Activated CD4-positive, alpha-beta T cell treated with anti-CD3 and anti-CD28 coated beads for 1 hour (primary cell): ENCODE results near the gene PSMB3.
A peak's percentile ranks its signal among the peaks of the same experiment; 100 is the strongest.
"Not testable (repeated sequence)": the region's sequence is repeated elsewhere in the genome, so short reads cannot be mapped to it uniquely, and the experiment has no call there.

ENCODE experiments used
- DNase-seq: peaks from one replicate; pipeline ENCODE4 v3.0.0-alpha.2; 2020

Gene PSMB3

DNA sequence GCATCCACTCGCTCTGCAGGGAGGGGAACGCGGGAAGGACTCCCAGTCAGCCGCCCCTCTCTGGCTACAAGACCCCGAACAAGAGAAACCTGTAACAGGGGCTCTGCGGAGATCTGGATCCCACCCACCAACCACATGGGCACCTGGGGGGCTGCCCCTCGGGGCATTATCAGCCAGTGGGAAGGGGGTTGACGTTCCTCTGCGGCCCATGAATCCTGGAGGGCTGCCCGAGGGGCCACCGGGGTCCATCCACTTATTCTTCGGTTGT is 2.6 kb upstream of the PSMB3 start:
- no peak for DNase-seq

DNA sequence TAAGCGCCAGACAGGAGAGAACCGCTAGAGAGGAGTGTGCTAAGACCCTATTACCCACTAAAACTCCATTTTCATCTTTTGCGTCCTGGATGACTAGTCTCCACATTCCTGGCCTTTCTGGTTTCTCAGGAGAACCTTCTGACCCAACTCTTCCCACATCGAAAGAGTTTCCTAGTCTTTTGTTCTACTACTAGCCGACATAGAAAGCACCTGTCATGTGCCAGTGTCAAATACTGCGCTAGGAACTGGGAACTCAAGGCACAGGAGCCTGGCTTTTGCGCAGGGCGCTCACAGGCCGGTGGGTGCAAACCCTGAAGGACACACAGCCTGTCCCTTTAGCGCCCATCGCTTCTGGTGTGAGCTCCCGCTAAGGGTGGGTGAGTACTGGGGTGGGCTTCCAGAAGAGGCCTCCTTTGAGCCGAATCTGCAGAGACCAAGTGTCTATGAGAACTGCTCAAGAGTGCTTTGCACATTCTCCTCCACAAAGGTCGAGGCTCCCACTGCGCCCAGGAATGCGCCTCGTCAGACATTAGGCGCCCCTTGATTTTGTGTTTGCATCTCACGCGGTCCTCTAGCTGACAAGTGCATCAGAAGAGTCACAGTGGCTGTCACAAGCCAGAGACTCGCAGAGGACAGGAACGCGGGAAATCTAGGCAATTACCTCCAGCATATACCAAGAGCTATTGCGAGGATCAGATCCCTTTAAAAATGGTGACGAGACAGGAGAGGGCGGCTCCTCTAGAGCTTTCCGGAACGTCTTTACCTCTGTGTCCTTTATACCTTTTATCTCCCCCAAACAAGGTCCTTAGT is 2.0 kb upstream of the PSMB3 start:
- no peak for DNase-seq

DNA sequence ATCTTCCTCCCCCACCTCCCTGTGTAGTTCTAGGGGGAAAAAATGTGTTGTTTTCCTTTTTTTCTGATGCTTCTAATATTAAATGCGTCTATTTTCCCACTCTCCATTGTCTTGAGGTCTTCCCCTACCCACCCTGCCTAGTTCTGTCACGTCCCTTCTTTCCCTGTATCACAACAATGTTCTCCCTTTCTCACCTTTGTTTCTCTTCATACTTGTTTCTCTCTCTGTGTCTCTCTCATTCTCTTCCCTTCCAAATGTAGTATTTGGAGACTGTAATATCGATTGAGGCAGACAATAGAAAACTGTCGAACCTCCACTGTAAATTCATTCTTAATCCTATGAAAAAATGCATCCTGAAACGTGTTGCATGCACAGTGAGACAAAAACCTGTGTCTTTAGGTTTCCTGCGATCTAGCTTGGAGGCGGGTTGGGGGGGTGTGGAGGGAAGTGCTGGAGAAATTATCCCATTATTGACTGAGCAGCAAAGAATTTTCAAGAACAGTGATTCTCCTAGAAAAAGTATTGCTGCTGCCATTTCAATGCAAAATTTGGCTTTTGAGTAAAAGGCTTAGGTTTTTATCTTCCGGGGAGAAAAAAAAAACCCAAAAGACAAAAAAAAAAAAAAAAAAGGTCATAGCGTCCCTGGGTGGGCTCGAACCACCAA is 1.3 kb upstream of the PSMB3 start:
- no peak for DNase-seq

DNA sequence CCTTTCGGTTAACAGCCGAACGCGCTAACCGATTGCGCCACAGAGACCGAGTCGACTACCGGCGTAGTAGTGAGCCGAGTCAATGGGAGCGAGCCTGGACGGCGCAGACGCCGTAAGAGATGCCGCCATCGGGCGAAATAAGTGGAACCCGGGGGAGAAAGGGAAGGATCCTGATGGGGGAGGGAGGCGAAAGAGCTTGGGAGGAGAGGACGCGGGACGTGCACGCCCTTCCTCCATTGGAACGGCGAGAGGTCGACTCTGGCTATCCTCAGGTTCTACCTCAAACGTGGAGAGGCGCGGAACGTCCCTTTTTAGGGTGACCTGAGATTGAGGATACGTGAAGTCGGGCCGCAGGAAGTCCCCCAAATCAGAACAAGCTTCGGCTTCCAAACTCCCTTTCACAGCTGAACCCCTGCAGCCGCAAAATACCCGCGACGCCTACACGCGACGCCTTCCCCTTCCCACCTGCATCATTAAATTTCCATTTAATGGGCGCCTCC is 683 bp upstream of the PSMB3 start:
- DNase-seq: peak; percentile 77

DNA sequence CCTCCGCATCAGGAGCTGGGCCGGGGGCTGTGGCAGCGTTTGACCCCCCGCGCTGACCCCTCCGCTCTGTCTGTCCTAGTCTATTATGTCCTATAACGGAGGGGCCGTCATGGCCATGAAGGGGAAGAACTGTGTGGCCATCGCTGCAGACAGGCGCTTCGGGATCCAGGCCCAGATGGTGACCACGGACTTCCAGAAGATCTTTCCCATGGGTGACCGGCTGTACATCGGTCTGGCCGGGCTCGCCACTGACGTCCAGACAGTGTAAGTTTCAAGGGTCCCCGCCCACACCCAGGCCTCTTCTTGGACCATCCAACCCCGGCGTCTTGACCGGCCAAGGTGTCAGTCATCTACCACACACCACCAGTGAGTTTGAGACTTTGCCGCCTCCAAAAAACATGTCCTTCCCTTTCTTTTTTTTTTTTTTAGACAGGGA is 548 bp downstream of the PSMB3 start:
- DNase-seq: no peak

DNA sequence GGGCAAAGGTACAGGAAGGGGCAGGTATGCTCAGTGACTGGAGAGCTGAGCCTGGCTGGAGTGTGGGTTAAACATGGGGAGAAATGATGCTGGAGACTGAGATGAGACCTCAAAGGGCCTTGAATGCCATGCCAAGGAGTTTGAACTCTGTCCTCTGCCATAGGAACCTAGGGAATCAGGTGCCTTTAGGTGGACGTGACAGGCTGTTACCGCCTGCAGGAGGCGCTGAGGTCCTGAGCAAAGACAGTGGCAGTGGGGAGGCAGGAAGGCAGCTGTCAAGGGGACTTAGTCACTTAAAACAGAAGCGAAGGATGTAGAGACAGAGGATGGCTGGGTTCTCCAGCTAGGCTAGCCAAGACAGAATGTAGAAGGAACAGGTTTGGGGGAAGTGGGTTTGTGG is 9.1 kb downstream of the PSMB3 start:
- DNase-seq: no peak

DNA sequence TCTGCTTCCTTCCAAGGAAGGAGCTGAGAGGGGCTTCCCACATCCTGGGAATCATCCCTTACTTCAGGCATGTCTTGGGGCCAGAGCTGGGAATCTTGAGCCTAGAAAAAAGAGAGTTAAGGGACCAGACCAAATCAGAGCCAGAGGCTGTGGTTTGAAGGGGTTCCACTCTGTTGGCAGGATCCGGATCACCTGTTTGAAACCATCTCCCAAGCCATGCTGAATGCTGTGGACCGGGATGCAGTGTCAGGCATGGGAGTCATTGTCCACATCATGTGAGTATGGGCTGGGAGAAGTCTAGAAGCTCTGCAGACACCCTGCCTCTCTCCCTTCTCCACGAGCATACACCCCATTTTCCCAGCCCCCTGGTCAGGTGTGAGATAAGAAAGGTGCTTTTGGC is 9.7 kb downstream of the PSMB3 start:
- no peak for DNase-seq

DNA sequence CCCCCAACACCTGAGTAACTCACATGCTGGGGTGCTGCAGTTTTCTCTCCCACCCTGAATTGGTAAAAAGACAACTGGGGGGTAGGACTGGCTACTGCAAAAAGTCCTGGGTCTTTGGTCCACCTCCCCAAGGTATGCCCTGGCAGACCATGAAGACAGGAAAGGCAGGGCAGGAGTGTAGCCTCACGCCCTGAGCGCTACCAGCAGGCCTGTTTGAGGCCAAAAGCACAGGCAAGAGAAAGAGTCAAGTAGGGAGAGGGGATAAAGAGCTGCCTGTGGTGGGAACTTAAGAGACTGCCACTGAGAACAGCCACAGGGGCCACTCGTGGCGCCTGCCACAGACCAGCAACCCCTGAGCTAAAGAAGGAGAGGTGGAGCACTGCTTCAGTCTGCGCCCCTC is 13.8 kb downstream of the PSMB3 start:
- DNase-seq: no peak

DNA sequence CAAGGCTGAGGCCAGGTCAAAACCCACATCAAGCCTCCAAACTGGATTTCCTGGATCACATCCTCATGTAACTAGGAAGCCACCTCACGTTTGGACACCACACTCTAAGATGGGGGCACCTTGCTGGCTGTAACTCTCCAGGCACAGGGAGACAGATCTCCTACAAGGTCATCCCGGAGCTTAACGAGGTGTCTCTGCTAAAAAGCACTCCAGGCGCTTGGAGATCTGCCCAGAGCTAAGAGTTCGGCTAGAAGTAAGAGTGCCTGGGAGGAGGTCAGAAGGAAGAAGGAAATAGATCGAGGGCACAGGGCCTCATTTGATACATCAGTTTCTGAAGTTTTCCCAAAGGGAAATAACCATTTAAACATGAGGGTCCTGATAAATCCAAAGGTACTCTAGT is 15.9 kb downstream of the PSMB3 start:
- DNase-seq: no peak

DNA sequence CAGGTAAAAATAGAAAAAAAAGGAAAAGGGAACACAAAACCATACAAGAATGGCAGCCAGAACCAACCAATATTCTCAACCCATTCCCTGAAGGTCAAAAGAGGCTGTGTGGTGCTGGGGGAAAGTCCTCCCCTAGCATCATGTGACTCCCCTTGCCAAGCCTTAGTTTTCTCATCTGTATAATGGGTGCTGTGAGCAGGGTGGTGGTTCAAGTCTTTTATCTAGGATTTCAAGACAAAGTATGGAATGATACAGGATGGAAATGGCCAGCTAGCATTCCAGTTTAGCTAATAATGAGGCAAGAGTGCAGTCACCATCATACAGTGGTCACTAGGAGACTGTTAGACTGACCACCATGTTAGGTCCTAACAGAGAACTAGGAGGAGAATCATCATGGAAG is 20.7 kb downstream of the PSMB3 start:
- no peak for DNase-seq

DNA sequence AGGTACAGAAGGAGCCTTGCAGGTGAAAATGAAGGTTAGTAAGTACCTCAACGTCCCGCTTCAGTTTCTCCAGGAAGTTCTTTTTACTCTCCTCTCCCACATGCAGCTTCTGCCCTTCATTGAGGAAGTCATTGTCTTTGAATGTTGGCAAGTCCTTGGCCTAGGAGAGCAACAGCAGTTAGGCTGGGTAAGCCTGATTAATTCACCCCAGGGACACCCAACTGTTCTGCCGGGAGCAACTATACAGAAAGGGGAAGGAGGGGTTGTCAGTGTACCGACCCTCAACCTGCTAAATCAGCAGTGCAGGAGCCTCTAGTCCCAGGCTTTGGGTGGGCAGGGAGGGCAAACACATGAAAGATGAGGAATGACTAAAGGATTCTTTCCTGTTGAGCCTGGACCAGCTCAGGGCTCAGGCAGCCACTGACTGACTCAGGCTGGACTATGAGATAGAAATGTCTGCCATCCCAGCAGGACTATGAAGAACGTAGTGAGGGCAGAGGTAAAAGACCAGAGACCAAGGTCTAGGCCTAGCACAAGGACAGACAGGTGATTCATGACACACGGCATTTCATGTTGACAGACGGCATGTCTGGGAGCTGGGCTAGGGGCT is 25.2 kb downstream of the PSMB3 start:
- no peak for DNase-seq

DNA sequence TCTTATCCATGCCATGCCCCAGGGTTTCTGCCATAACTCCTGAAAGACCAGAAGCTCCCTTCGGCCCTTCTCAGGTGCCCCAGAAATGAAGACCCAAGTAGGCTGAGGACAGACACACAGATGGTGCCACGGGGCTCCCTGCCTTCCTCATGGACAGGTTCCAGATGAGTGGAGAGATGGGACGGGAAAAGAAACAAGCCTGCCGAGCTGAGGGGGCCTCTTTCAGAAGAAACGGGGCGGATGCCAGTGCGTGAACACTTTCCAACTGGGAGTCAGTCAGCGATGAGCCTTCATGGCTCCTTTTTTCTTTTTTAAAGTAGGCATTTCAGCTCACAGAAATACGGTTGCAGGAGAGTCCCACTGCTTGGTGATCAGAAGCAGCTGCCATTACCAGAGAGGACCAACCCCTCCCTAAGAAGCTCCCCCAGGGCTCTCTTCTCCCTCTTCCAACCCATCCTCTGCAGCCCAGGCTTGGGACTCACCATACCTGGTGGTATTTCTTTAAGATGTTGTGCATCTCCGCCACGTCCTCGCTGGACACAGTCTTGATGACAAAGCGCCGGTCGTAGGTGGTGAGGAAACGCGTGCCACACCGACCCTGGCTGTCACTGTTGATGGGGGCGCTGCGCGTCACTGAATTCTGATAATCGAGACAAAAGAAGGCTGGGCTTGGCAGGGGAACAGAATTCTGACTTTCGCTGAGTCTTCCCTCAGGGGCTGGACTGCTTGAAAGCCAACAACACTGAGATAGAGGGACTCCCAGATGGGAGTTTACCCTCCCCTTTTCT is 27.6 kb downstream of the PSMB3 start:
- DNase-seq: no peak

DNA sequence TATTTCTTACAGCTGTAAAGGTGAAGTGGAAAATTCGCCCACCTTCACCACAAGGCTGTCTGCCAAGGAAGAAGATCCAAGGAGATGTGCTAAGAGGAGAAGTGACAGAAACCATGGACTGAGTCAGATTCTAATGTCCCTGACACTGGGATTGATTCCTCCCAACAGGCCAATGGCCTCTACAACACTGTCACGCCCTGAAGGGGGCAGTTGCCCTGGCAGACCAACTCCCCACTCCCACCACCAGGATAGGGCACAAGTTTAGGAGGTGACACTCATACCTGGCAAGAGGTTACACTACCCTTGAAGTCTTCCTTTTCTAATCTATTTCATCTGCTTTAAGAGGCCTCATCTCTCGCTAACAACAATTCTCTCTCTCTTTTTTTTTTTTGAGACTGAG is 30.7 kb downstream of the PSMB3 start:
- no peak for DNase-seq

DNA sequence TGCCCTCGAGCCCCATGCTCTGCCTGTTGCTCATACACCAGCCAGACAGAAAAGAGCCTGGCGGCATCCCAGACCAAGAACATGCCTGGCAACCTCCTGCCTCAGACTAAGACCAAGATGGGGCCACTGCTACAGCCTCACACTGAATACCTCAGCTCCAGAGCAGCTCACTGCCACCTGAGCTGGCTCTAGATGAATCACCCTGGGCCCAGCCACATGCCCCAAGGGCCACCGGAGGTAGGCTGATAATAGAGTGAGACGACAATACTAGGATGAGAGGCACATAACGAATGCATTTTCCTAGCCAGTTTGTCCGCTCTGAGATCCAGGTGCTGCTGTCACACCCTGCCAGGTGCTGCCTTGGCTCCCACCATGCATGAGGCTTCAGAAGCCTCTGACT is 33.8 kb downstream of the PSMB3 start:
- DNase-seq: no peak

DNA sequence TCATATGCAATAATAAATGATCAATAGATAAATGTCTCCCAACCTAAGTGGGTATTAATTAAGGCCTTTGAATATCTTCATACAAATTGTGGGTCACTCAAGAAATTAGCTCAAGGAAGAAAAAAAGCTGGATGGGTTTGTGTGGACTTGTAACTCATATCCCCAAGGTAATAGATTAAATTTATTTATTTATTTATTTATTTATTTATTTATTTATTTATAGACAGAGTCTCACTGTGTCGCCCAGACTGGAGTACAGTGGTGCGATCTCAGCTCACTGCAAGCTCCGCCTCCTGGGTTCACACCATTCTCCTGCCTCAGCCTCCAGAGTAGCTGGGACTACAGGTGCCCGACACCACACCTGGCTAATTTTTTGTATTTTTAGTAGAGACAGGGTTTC is 35.5 kb downstream of the PSMB3 start:
- DNase-seq: not testable (repeated sequence)

DNA sequence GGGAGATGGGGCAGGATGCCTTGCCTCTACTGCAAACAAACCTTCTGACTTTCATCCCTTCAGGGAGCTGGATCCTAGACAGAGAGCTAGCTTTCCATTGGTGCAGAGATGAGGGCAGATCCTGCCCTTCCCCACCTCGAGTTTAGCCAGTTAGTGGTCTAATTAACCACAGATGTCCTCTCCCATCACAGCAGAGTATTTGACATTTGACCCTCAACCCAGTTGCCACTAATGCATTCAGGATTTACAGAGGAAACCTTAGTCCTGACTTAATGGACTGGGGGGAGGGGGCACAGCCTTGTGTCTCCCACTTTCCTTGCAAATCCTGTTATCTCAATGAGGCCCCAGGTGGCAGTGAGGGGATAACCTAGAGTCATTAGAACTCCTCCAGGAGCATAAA is 36.6 kb downstream of the PSMB3 start:
- DNase-seq: no peak

DNA sequence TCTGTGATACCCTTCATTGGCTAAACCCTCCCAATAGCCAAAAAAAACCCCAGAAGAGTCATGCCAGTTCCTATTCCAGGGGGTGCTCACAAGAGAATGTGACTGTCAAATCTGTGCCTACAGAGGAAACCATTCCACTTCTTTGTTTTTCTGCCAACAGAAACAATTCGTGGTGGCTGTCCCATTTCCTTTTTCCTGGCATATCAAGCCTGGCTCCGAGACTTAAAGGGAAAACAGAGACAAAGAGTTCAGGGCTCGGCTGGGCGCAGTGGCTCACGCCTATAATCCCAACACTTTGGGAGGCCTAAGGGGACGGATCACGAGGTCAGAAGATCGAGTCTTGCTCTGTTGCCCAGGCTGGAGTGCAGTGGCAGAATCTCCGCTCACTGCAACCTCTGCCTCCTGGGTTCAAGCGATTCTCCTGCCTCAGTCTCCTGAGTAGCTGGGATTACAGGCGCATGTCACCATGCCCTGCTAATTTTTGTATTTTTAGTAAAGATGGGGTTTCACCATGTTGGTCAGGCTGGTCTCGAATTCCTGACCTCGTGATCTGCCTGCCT is 37.7 kb downstream of the PSMB3 start:
- DNase-seq: not testable (repeated sequence)

DNA sequence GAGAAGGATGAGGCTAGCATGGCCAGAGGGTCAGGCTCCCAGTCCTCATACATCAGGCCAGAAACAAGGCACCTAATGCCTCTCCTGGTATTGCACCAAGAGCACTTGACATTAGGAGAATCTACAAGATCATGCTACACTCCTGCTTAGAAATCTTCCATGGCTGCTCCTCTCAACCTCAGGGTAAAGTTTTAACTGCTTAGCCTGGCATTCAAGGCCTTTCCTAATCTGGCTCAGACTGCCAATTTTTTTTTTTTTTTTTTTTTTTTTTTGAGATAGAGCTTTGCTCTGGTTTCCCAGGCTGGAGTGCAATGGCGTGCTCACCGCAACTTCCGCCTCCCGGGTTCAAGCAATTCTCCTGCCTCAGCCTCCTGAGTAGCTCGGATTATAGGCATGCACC is 38.6 kb downstream of the PSMB3 start:
- no peak for DNase-seq

DNA sequence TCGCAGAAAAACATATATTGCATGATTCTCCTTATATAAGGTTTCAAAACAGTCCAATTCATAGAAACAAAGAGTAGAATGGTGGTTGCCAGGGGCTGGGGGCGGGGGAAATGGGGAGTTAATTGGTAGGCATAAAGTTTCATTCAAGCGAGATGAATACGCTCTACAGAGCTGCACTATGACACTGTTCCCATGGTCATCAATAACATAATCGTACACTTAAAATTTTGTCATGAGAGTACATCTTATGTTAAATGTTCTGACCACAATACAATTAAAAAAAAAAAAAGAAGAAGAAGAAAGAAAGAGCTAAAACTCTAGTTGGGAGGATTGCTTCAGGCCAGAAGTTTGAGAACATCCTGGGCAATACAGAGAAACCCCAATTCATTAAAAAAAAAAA is 41.7 kb downstream of the PSMB3 start:
- DNase-seq: no peak

DNA sequence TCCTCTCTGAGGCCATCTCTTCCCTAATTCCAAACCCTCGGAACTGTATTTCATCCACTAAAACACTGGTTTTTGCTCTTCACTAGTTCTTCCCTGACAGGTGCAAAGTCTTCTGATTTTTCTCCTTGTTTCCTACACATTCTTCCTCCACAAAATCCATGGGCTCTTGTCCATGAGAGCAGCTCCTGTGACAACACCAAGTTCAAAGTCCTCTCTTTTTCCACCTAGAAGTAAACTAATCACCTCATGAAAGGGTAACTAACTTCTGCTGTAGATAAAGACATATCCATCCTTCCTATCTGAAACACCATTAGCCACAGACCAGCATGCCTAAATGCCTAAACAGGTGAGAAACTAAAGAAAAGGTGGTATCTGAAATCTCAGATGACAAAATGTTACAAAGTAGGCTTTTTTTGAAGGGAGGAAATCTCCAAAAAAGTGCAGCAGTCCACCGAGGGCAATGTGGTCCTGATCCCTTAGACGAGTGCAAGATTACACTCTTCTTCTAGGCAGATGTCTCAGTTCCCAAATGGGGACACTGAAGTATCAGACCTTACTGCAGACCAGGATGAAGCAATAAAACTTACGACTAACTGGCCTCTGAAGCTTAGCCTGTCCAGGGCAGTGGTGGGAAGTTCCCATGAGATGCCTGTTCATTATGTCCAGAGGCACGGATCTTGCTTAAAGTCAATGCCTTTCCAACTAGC is 44.1 kb downstream of the PSMB3 start:
- no peak for DNase-seq

DNA sequence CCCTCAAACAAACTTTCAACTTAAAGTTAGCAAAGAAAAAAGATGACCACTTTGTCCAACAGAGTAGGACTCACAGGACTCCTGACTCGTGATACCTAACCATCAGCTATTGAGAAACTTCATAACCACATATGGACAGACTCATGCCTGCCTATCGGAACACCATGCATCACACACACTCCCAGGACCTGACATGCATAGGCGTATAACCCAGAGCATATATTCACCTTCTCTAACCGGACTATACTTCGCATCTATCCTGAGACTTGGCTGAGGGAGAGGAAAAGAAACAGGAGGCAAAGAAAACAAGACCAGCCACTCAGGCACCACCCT is 44.6 kb downstream of the PSMB3 start:
- DNase-seq: no peak

DNA sequence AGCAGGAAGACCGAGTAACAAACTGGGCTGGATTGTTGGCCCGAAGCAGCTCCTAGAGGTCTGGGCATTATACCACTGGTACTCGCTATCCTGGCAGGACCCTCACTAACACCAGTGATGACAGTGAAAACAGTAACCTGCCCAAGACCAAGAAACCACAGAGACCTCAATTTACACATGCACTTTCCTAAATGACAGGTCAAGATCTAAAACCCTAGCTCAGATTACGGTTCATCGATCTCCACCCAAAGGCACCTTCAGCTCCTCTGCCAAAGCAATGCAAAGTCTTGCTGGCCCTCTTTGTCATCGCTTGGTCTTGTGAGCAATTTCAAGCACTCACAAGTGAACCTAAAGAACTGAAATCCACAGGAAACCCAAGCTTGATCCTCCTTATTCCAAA is 45.3 kb downstream of the PSMB3 start:
- no peak for DNase-seq
